A549 (cell line): ENCODE results near the gene OPHN1.

Source experiments
- BHLHE40 ChIP-seq: IDR thresholded peaks from 2 replicates; pipeline ENCODE4 v1.6.1; 2012; ENCODE audit warnings: low read depth, low read length, inconsistent platforms
- CBX2 ChIP-seq: fragments of 200-600 bp; sonication (generic); IDR thresholded peaks from 2 replicates; pipeline ENCODE4 v1.6.1; 2016; ENCODE audit warnings: low read depth, mild to moderate bottlenecking, borderline replicate concordance
- CTCF ChIP-seq: fragments of >200 bp; sonication (Bioruptor Twin); formaldehyde crosslinking; IDR thresholded peaks from 3 replicates; pipeline ENCODE4 v1.5.1; 2016

DNA sequence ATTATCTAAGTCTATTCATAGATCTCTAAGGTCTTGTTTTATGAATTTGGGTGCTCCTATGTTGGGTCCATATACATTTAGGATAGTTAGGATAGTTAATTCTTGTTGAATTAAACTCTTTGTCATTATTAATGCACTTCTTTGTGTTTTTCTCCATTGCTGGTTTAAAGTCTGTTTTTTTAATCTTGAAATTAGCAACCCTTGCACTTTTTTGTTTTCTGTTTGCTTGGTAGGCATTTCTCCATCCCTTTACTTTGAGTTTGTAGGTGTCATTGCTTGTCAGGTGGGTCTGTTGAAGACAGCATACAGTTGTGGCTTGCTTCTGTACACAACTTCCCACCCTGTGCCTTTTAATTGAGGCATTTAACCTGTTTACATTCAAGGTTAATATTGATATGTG lies 434.8 kb downstream of the OPHN1 start:
- TF ChIP-seq BHLHE40 (no peak), CBX2 (no peak), CTCF (no peak)
